ENCODE measurements around the gene FREM3. TPM values are rescaled to one million over a fixed set of nuclear protein-coding genes. Genes with fewer than 3 reads are reported as not detected.
"Not testable (repeated sequence)": the region's sequence is repeated elsewhere in the genome, so short reads cannot be mapped to it uniquely, and the experiment has no call there.

Gene FREM3
- total RNA-seq, 1 experiment from 2014 or later: not detected

DNA sequence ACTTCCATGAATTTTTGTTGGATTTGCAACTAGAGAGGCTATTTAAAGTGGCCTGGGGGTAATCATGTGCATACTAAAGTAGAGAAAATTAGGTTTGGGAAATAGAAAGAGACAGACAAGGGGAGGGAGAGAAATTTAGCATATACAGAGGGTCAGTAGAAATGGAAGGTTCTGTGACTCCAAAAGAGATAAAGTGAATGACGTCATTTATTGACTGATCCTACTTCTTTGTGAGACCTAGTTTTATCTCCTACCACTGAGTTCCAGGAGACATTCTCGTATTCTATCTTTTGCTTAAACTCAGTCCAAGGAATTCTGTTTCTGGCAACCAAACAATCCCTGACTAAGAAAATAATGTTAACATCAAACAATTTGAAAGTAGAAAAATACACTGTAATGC is 42.4 kb upstream of the FREM3 start:
- intact Hi-C loops (cut with micrococcal nuclease; ENCODE audit: unreplicated experiment): no loop called here
- CTCF ChIA-PET: no interaction called here
- DNase-seq (ENCODE audit: low spot score): no peak
- H3K9me3 ChIP-seq (ENCODE audit: low read depth, low read length, poor library complexity, severe bottlenecking): no peaks in the 10 kb centered on the region
- POLR2A ChIA-PET (ENCODE audit: low non-redundant PET): no interaction called here
- no peaks in the 10 kb centered on the region for H3K36me3 ChIP-seq (ENCODE audit: insufficient read depth, low read length, poor library complexity, severe bottlenecking)
- H3K27ac ChIP-seq (ENCODE audit: low read depth, low read length, poor library complexity, severe bottlenecking): no peak overlapping the region
- no peaks in the 10 kb centered on the region for H3K27me3 ChIP-seq (replicated peaks; ENCODE audit: insufficient read depth, low read depth, low read length, poor library complexity)
- TF ChIP-seq, protein P1, sequence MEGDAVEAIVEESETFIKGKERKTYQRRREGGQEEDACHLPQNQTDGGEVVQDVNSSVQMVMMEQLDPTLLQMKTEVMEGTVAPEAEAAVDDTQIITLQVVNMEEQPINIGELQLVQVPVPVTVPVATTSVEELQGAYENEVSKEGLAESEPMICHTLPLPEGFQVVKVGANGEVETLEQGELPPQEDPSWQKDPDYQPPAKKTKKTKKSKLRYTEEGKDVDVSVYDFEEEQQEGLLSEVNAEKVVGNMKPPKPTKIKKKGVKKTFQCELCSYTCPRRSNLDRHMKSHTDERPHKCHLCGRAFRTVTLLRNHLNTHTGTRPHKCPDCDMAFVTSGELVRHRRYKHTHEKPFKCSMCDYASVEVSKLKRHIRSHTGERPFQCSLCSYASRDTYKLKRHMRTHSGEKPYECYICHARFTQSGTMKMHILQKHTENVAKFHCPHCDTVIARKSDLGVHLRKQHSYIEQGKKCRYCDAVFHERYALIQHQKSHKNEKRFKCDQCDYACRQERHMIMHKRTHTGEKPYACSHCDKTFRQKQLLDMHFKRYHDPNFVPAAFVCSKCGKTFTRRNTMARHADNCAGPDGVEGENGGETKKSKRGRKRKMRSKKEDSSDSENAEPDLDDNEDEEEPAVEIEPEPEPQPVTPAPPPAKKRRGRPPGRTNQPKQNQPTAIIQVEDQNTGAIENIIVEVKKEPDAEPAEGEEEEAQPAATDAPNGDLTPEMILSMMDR (conservative IDR thresholded peaks at IDR 0.05; ENCODE audit: low read depth, low read length): no peak
- TF ChIP-seq EZH2 (IDR thresholded peaks at IDR 0.05; ENCODE audit: borderline replicate concordance, low read depth, low read length, poor library complexity, severe bottlenecking): no peak
- H3K4me1 ChIP-seq (ENCODE audit: insufficient read depth, low read length, poor library complexity, severe bottlenecking): no peaks in the 10 kb centered on the region
- H3K4me3 ChIP-seq (ENCODE audit: low read depth, low read length, poor library complexity, severe bottlenecking): no peak overlapping the region
- BruUV-seq (replicated peaks): no TSS peak

DNA sequence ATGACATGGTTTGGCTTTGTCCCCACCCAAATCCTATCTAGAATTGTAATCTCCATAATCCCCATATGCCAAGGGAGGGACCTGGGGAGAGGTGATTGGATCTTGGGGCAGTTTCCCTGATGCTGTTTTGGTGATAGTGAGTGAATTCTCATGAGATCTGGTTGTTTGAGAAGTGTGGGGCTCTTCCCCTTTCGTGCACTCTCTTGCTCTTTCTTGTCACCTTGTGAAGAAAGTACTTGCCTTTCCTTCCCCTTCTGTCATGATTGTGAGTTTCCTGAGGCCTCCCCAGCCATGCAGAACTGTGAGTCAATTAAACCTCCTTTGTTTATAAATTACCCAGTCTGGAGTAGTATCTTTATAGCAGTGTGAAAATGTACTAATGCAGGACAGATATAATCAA is 36.4 kb upstream of the FREM3 start:
- no peaks in the 10 kb centered on the region for H3K4me1 ChIP-seq (ENCODE audit: insufficient read depth, low read length, poor library complexity, severe bottlenecking)

DNA sequence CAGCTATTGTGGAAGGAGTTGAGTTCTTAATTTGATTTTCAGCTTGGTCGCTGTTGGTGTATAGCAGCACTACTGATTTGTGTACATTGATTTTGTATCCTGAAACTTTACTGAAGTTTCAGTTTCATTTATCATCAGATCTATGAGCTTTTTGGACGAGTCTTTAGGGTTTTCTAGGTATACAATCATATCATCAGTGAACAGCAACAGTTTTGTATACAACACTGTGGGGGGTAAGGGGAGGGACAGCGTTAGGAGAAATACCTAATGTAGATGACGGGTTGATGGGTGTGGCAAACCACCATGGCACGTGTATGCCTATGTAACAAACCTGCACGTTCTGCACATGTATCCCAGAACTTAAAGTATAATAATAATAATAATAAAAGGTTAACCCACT is 35.6 kb upstream of the FREM3 start:
- H3K36me3 ChIP-seq (ENCODE audit: insufficient read depth, low read length, poor library complexity, severe bottlenecking); H3K4me1 ChIP-seq (ENCODE audit: insufficient read depth, low read length, poor library complexity, severe bottlenecking); CTCF ChIA-PET; H3K4me3 ChIP-seq (ENCODE audit: low read depth, low read length, poor library complexity, severe bottlenecking); POLR2A ChIA-PET (ENCODE audit: low non-redundant PET); H3K27me3 ChIP-seq (replicated peaks; ENCODE audit: insufficient read depth, low read depth, low read length, poor library complexity); intact Hi-C loops (cut with micrococcal nuclease; ENCODE audit: unreplicated experiment); BruUV-seq (replicated peaks); H3K9me3 ChIP-seq (ENCODE audit: low read depth, low read length, poor library complexity, severe bottlenecking); H3K27ac ChIP-seq (ENCODE audit: low read depth, low read length, poor library complexity, severe bottlenecking); DNase-seq (ENCODE audit: low spot score): not testable (repeated sequence)

More for the DNA sequence above, 36.4 kb upstream of the FREM3 start:
- intact Hi-C loops (cut with micrococcal nuclease; ENCODE audit: unreplicated experiment): no loop called here
- DNase-seq (ENCODE audit: low spot score): no peak
- no TSS peak for BruUV-seq (replicated peaks)
- no peaks in the 10 kb centered on the region for H3K36me3 ChIP-seq (ENCODE audit: insufficient read depth, low read length, poor library complexity, severe bottlenecking)
- no peaks in the 10 kb centered on the region for H3K9me3 ChIP-seq (ENCODE audit: low read depth, low read length, poor library complexity, severe bottlenecking)
- POLR2A ChIA-PET (ENCODE audit: low non-redundant PET): no interaction called here
- H3K27me3 ChIP-seq (replicated peaks; ENCODE audit: insufficient read depth, low read depth, low read length, poor library complexity): no peaks in the 10 kb centered on the region
- CTCF ChIA-PET: no interaction called here
- H3K27ac ChIP-seq (ENCODE audit: low read depth, low read length, poor library complexity, severe bottlenecking): no peak overlapping the region
- TF ChIP-seq, protein P1 (conservative IDR thresholded peaks at IDR 0.05; ENCODE audit: low read depth, low read length): no peak
- no peak for TF ChIP-seq EZH2 (IDR thresholded peaks at IDR 0.05; ENCODE audit: borderline replicate concordance, low read depth, low read length, poor library complexity, severe bottlenecking)
- H3K4me3 ChIP-seq (ENCODE audit: low read depth, low read length, poor library complexity, severe bottlenecking): no peak overlapping the region

DNA sequence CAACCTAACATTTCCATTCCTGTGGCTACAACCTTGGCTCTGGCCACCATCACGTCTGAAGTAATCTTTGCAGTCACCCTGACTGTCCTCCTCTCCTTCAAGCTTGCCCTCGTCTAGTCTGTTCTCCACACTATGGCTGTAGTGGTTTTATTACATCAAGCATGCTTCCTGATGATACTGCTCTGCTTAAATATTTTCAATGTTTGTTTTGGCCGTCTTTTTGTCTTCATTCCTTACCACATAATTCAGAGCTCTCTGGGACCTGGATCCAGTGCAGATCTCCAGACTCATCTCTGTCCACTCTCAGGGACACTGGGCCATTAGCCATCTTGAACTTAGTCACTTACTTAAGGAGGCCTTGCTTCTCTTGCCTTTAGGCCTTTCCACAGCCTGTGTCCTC is 27.7 kb upstream of the FREM3 start:
- no TSS peak for BruUV-seq (replicated peaks)
- H3K4me1 ChIP-seq (ENCODE audit: insufficient read depth, low read length, poor library complexity, severe bottlenecking): no peaks in the 10 kb centered on the region
- H3K9me3 ChIP-seq (ENCODE audit: low read depth, low read length, poor library complexity, severe bottlenecking): no peaks in the 10 kb centered on the region
- H3K27ac ChIP-seq (ENCODE audit: low read depth, low read length, poor library complexity, severe bottlenecking): no peak overlapping the region
- intact Hi-C loops (cut with micrococcal nuclease; ENCODE audit: unreplicated experiment): no loop called here
- CTCF ChIA-PET: no interaction called here
- H3K4me3 ChIP-seq (ENCODE audit: low read depth, low read length, poor library complexity, severe bottlenecking): no peak overlapping the region
- no peaks in the 10 kb centered on the region for H3K36me3 ChIP-seq (ENCODE audit: insufficient read depth, low read length, poor library complexity, severe bottlenecking)
- POLR2A ChIA-PET (ENCODE audit: low non-redundant PET): no interaction called here
- H3K27me3 ChIP-seq (replicated peaks; ENCODE audit: insufficient read depth, low read depth, low read length, poor library complexity): no peaks in the 10 kb centered on the region
- DNase-seq (ENCODE audit: low spot score): no peak
- TF ChIP-seq EZH2 (IDR thresholded peaks at IDR 0.05; ENCODE audit: borderline replicate concordance, low read depth, low read length, poor library complexity, severe bottlenecking): no peak
- TF ChIP-seq, protein P1 (conservative IDR thresholded peaks at IDR 0.05; ENCODE audit: low read depth, low read length): no peak
